ENCODE results near the gene PTMS.

PTMS gene

GRCh38 chr12:6730169-6730568 is 36.0 kb upstream of the PTMS start:
- no peak overlapping the region for H3K4ac ChIP-seq (ENCODE audit: low read depth in 1 of 2, low read length in 2 of 2)
- H3K27ac ChIP-seq (ENCODE audit: low read length, poor library complexity, severe bottlenecking), result no peak overlapping the region
- H3K9me3 ChIP-seq (ENCODE audit: control insufficient read depth, low read length), result no peaks in the 10 kb centered on the region
- no peak for DNase-seq
- no peak overlapping the region for H3K4me2 ChIP-seq (ENCODE audit: low read length, poor library complexity, severe bottlenecking)
- H3K18ac ChIP-seq (ENCODE audit: low read depth in 1 of 2, low read length in 2 of 2), result no peak overlapping the region
- H3K79me1 ChIP-seq (replicated peaks; ENCODE audit: low read length, poor library complexity, severe bottlenecking), result peaks cover 21% of the 10 kb centered on the region
- no peak overlapping the region for H3K9ac ChIP-seq (ENCODE audit: low read length)
- H3K27me3 ChIP-seq (ENCODE audit: control insufficient read depth in 1 of 2, insufficient read depth in 1 of 2, low read length in 2 of 2), result no peaks in the 10 kb centered on the region
- H3K23ac ChIP-seq (ENCODE audit: low read length in 2 of 2), result no peak overlapping the region
- no peak overlapping the region for H3K14ac ChIP-seq (ENCODE audit: low read length in 2 of 2)
- H4K91ac ChIP-seq (ENCODE audit: low read length), result no peak overlapping the region
- no peak overlapping the region for H2BK15ac ChIP-seq (ENCODE audit: low read depth, poor library complexity, severe bottlenecking)
- no peak overlapping the region for H2BK5ac ChIP-seq (ENCODE audit: low read depth, low read length, poor library complexity, severe bottlenecking)
- no peak overlapping the region for H2AK5ac ChIP-seq (ENCODE audit: low read length, severe bottlenecking)
- H3K4me3 ChIP-seq (ENCODE audit: insufficient read depth in 1 of 2, low read depth in 1 of 2, low read length in 2 of 2), result no peak overlapping the region
- H2BK12ac ChIP-seq (ENCODE audit: low read length in 2 of 2), result no peak overlapping the region
- 88% methylated on average over 8 of the region's 8 CpGs for WGBS
- H2AFZ ChIP-seq (ENCODE audit: low read depth, low read length), result no peak overlapping the region
- peaks cover 2% of the 10 kb centered on the region for H3K4me1 ChIP-seq (ENCODE audit: control insufficient read depth, insufficient read depth, low read depth, low read length)
- H4K8ac ChIP-seq (ENCODE audit: low read length), result no peak overlapping the region
- H2BK120ac ChIP-seq (ENCODE audit: low read depth, low read length), result no peak overlapping the region
- H3K36me3 ChIP-seq (ENCODE audit: control insufficient read depth in 1 of 2, insufficient read depth in 2 of 2, low read depth in 1 of 2, low read length in 2 of 2), result peaks cover 46 to 74% of the 10 kb centered on the region in 2 experiments

DNA sequence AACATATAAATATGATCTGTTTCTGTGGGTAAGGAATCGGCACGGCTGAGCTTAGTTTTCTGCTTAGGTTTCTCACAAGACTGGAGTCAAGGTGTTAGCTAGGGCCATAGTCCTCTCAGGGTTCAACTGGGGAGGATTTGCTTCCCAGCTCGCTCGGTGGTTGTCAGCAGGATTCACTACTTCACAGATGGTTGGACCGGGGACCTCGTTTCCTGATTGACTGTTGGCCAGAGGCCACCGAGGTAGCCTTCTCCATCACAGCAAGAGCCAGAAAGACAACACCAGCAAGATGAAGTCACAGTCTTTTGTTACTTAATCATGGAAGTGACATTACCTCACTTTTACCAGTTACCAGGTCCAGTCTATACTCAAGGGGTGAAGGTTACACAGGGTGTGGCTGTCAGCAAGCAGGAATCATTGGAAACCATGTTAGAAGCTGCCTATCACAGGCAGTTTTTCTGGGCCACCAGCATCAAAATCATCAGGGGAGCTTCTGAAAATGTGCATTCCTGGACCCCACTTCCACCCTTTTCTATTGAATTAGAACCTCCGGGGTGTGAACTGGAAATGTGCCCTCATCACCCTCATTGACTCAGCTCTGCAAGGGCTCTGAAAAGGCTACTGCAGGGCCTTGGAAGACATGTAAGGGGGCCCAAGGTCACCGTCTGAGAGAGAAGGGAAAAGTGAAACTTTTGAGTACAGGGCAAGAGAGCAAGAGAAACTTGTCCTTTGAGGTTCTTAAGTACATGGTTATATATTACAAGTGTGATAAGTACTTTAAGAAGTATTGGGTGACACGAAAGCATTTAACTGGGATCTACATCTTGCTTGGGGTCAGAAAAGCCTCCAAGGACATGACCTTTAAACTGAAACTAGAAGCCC is 31.4 kb upstream of the PTMS start:
- WGBS, result 94% methylated on average over 10 of the region's 10 CpGs

GRCh38 chr12:6735448-6736191 is 30.5 kb upstream of the PTMS start:
- Histone ChIP-seq H2BK12ac (ENCODE audit: low read length in 2 of 2) (no peak overlapping the region), H3K9me3 (ENCODE audit: control insufficient read depth, low read length) (no peaks in the 10 kb centered on the region), H4K8ac (ENCODE audit: low read length) (no peak overlapping the region), H3K4ac (ENCODE audit: low read depth in 1 of 2, low read length in 2 of 2) (no peak overlapping the region), H4K91ac (ENCODE audit: low read length) (no peak overlapping the region), H3K23ac (ENCODE audit: low read length in 2 of 2) (no peak overlapping the region), H3K27me3 (ENCODE audit: control insufficient read depth in 1 of 2, insufficient read depth in 1 of 2, low read length in 2 of 2) (no peaks in the 10 kb centered on the region), H2BK15ac (ENCODE audit: low read depth, poor library complexity, severe bottlenecking) (peak overlapping the region; percentile 57), H3K36me3 (ENCODE audit: control insufficient read depth in 1 of 2, insufficient read depth in 2 of 2, low read depth in 1 of 2, low read length in 2 of 2) (peaks cover 18 to 36% of the 10 kb centered on the region in 2 experiments), H3K79me1 (replicated peaks; ENCODE audit: low read length, poor library complexity, severe bottlenecking) (no peaks in the 10 kb centered on the region), H3K4me2 (ENCODE audit: low read length, poor library complexity, severe bottlenecking) (no peak overlapping the region), H3K4me1 (ENCODE audit: control insufficient read depth, insufficient read depth, low read depth, low read length) (no peaks in the 10 kb centered on the region), H3K9ac (ENCODE audit: low read length) (peak overlapping the region; percentile 34), H3K4me3 (ENCODE audit: insufficient read depth in 1 of 2, low read depth in 1 of 2, low read length in 2 of 2) (peak overlapping the region in 1 of 2 experiments; percentile 17), H3K14ac (ENCODE audit: low read length in 2 of 2) (no peak overlapping the region), H2AK5ac (ENCODE audit: low read length, severe bottlenecking) (no peak overlapping the region), H3K27ac (ENCODE audit: low read length, poor library complexity, severe bottlenecking) (peak overlapping the region; percentile 37), H2BK5ac (ENCODE audit: low read depth, low read length, poor library complexity, severe bottlenecking) (no peak overlapping the region), H3K18ac (ENCODE audit: low read depth in 1 of 2, low read length in 2 of 2) (no peak overlapping the region), H2BK120ac (ENCODE audit: low read depth, low read length) (no peak overlapping the region), H2AFZ (ENCODE audit: low read depth, low read length) (no peak overlapping the region)
- DNase-seq, result peak; percentile 58
- WGBS, result 60% methylated on average over 7 of the region's 8 CpGs

More for the DNA sequence above, 31.4 kb upstream of the PTMS start:
- no peak overlapping the region for H4K8ac ChIP-seq (ENCODE audit: low read length)
- no peak overlapping the region for H2BK12ac ChIP-seq (ENCODE audit: low read length in 2 of 2)
- peaks cover 27 to 45% of the 10 kb centered on the region in 2 experiments for H3K36me3 ChIP-seq (ENCODE audit: control insufficient read depth in 1 of 2, insufficient read depth in 2 of 2, low read depth in 1 of 2, low read length in 2 of 2)
- H4K91ac ChIP-seq (ENCODE audit: low read length), result no peak overlapping the region
- no peak overlapping the region for H2AK5ac ChIP-seq (ENCODE audit: low read length, severe bottlenecking)
- H3K79me1 ChIP-seq (replicated peaks; ENCODE audit: low read length, poor library complexity, severe bottlenecking), result peaks cover 7% of the 10 kb centered on the region
- no peak for DNase-seq
- H3K4ac ChIP-seq (ENCODE audit: low read depth in 1 of 2, low read length in 2 of 2), result no peak overlapping the region
- no peak overlapping the region for H3K4me3 ChIP-seq (ENCODE audit: insufficient read depth in 1 of 2, low read depth in 1 of 2, low read length in 2 of 2)
- no peaks in the 10 kb centered on the region for H3K9me3 ChIP-seq (ENCODE audit: control insufficient read depth, low read length)
- no peak overlapping the region for H2AFZ ChIP-seq (ENCODE audit: low read depth, low read length)
- H2BK15ac ChIP-seq (ENCODE audit: low read depth, poor library complexity, severe bottlenecking), result no peak overlapping the region
- no peak overlapping the region for H3K23ac ChIP-seq (ENCODE audit: low read length in 2 of 2)
- peak overlapping the region; percentile 34 for H3K9ac ChIP-seq (ENCODE audit: low read length)
- no peaks in the 10 kb centered on the region for H3K4me1 ChIP-seq (ENCODE audit: control insufficient read depth, insufficient read depth, low read depth, low read length)
- no peak overlapping the region for H2BK120ac ChIP-seq (ENCODE audit: low read depth, low read length)
- no peak overlapping the region for H3K18ac ChIP-seq (ENCODE audit: low read depth in 1 of 2, low read length in 2 of 2)
- H3K27me3 ChIP-seq (ENCODE audit: control insufficient read depth in 1 of 2, insufficient read depth in 1 of 2, low read length in 2 of 2), result no peaks in the 10 kb centered on the region
- H3K27ac ChIP-seq (ENCODE audit: low read length, poor library complexity, severe bottlenecking), result no peak overlapping the region
- no peak overlapping the region for H3K14ac ChIP-seq (ENCODE audit: low read length in 2 of 2)
- H3K4me2 ChIP-seq (ENCODE audit: low read length, poor library complexity, severe bottlenecking), result no peak overlapping the region
- no peak overlapping the region for H2BK5ac ChIP-seq (ENCODE audit: low read depth, low read length, poor library complexity, severe bottlenecking)

DNA sequence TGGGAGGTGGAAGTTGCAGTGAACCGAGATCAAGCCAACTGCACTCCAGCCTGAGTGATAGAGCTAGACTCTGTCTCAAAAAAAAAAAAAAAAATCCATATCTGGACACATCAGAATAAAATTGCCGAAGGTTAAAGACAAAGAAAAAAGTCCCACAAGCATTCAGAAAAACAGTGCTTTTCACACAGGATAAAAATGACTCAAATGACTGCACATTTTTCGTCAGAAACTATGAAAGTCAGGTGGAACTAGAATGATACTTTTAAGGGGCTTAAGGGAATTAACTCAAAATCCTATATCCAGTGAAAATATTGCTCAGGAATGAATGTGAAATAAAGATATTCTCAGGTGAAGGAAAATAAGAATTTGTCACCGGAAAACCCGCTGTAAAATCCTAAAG is 29.4 kb upstream of the PTMS start:
- Histone ChIP-seq H4K8ac (ENCODE audit: low read length) (no peak overlapping the region), H3K9me3 (ENCODE audit: control insufficient read depth, low read length) (no peaks in the 10 kb centered on the region), H2AFZ (ENCODE audit: low read depth, low read length) (no peak overlapping the region), H3K23ac (ENCODE audit: low read length in 2 of 2) (no peak overlapping the region), H2BK120ac (ENCODE audit: low read depth, low read length) (no peak overlapping the region), H3K9ac (ENCODE audit: low read length) (no peak overlapping the region), H3K4me3 (ENCODE audit: insufficient read depth in 1 of 2, low read depth in 1 of 2, low read length in 2 of 2) (no peak overlapping the region), H3K4me1 (ENCODE audit: control insufficient read depth, insufficient read depth, low read depth, low read length) (no peaks in the 10 kb centered on the region), H2BK15ac (ENCODE audit: low read depth, poor library complexity, severe bottlenecking) (no peak overlapping the region), H3K36me3 (ENCODE audit: control insufficient read depth in 1 of 2, insufficient read depth in 2 of 2, low read depth in 1 of 2, low read length in 2 of 2) (peaks cover 9 to 24% of the 10 kb centered on the region in 2 experiments), H4K91ac (ENCODE audit: low read length) (no peak overlapping the region), H2BK5ac (ENCODE audit: low read depth, low read length, poor library complexity, severe bottlenecking) (no peak overlapping the region), H3K18ac (ENCODE audit: low read depth in 1 of 2, low read length in 2 of 2) (no peak overlapping the region), H3K79me1 (replicated peaks; ENCODE audit: low read length, poor library complexity, severe bottlenecking) (no peaks in the 10 kb centered on the region), H3K27ac (ENCODE audit: low read length, poor library complexity, severe bottlenecking) (no peak overlapping the region), H3K27me3 (ENCODE audit: control insufficient read depth in 1 of 2, insufficient read depth in 1 of 2, low read length in 2 of 2) (no peaks in the 10 kb centered on the region), H3K14ac (ENCODE audit: low read length in 2 of 2) (no peak overlapping the region), H3K4ac (ENCODE audit: low read depth in 1 of 2, low read length in 2 of 2) (no peak overlapping the region), H2AK5ac (ENCODE audit: low read length, severe bottlenecking) (no peak overlapping the region), H3K4me2 (ENCODE audit: low read length, poor library complexity, severe bottlenecking) (no peak overlapping the region), H2BK12ac (ENCODE audit: low read length in 2 of 2) (no peak overlapping the region)
- WGBS, result 74% methylated on average over 4 of the region's 5 CpGs
- DNase-seq, result no peak

Data from mesenchymal stem cell (in vitro differentiated cells and primary cell).